CD4-positive, alpha-beta T cell treated with Interleukin-6 at 100 ng/mL for 8 hours (primary cell): ENCODE data around the gene GNL1.

Experiments
- DNase-seq: peaks from one replicate; pipeline ENCODE4 v3.0.0-alpha.2; 2020; ENCODE audit warnings: mixed read lengths, low spot score

Gene GNL1

GRCh38 chr6:30568245-30568644 lies 12.0 kb upstream of the GNL1 start:
- no peak for DNase-seq

GRCh38 chr6:30565772-30566171 lies 9.5 kb upstream of the GNL1 start:
- no peak for DNase-seq

- DNase-seq: no peak
Measured at GRCh38 chr6:30564114-30564513, 7.8 kb upstream of the GNL1 start.

GRCh38 chr6:30562470-30563425 lies 6.5 kb upstream of the GNL1 start:
- DNase-seq: no peak

GRCh38 chr6:30560930-30561329 lies 4.6 kb upstream of the GNL1 start:
- DNase-seq: no peak

- DNase-seq: no peak
Measured at GRCh38 chr6:30557683-30557981, 1.3 kb upstream of the GNL1 start.

GRCh38 chr6:30556906-30557682 lies 805 bp upstream of the GNL1 start, which contains the start of gene PRR3:
Gene PRR3, plus strand, starts transcription at chr6:30557295. Its CDS starts 50 bp downstream, at chr6:30557345.
- DNase-seq: peak; percentile 89

GRCh38 chr6:30555816-30556065 lies 548 bp downstream of the GNL1 start:
- no peak for DNase-seq

- DNase-seq: no peak
Measured at GRCh38 chr6:30554962-30555815, 1.1 kb downstream of the GNL1 start.

GRCh38 chr6:30554404-30554803 lies 1.9 kb downstream of the GNL1 start:
- DNase-seq: no peak

GRCh38 chr6:30548375-30548774 lies 7.9 kb downstream of the GNL1 start:
- no peak for DNase-seq

- no peak for DNase-seq
Measured at GRCh38 chr6:30547454-30547853, 8.8 kb downstream of the GNL1 start.

GRCh38 chr6:30544666-30545272 lies 11.5 kb downstream of the GNL1 start:
- peak; percentile 62 for DNase-seq

- DNase-seq: peak; percentile 32
Measured at GRCh38 chr6:30543821-30544220, 12.5 kb downstream of the GNL1 start.

- DNase-seq: no peak
Measured at GRCh38 chr6:30542915-30543314, 13.4 kb downstream of the GNL1 start.

- peak; percentile 50 for DNase-seq
Measured at GRCh38 chr6:30542404-30542725, 13.9 kb downstream of the GNL1 start.

GRCh38 chr6:30541515-30542403 lies 14.5 kb downstream of the GNL1 start:
- peak; percentile 83 for DNase-seq

- DNase-seq: no peak
Measured at GRCh38 chr6:30537931-30538330, 18.4 kb downstream of the GNL1 start.

- DNase-seq: no peak
Measured at GRCh38 chr6:30533460-30534294, 22.6 kb downstream of the GNL1 start.

GRCh38 chr6:30530014-30530413 lies 26.3 kb downstream of the GNL1 start:
- DNase-seq: no peak
